ENCODE measurements around the gene JAM2. TPM values are rescaled to one million over a fixed set of nuclear protein-coding genes. Genes with fewer than 3 reads are reported as not detected.

Gene JAM2
- total RNA-seq, 6 donors from 2014 or later: 7.8 to 29.3 (median 11.2) TPM

- Histone ChIP-seq H3K4me1 (peaks cover 7 to 21% (median 18%) of the 10 kb centered on the region in 4 donors), H3K9me3 (no peaks in the 10 kb centered on the region), H3K36me3 (no peaks in the 10 kb centered on the region), H3K27me3 (peaks cover 0 to 7% (median 1%) of the 10 kb centered on the region in 4 donors), H3K27ac (peak overlapping the region; percentile 83 to 90 (median 88)), H3K4me3 (peak overlapping the region in 3 of 4 donors; percentile 50 to 74 (median 62))
- TF ChIP-seq EP300 (IDR thresholded peaks at IDR 0.05): no peak
- no peak for TF ChIP-seq CTCF (IDR thresholded peaks at IDR 0.05)
- no peak for TF ChIP-seq POLR2AphosphoS5 (IDR thresholded peaks at IDR 0.05)
- no peak for TF ChIP-seq POLR2A (IDR thresholded peaks at IDR 0.05)
- no peak for ATAC-seq (ENCODE audit: low FRiP score in 2 of 2)
- DNase-seq: no peak
- WGBS, 2 donors: 34 to 53% methylated on average over 5 of the region's 5 CpGs
Measured at GRCh38 chr21:25640943-25641292, 1.9 kb downstream of the JAM2 start.

- Histone ChIP-seq H3K27ac (no peak overlapping the region), H3K36me3 (no peaks in the 10 kb centered on the region), H3K27me3 (peaks cover 0 to 7% (median 1%) of the 10 kb centered on the region in 4 donors), H3K9me3 (no peaks in the 10 kb centered on the region), H3K4me3 (no peak overlapping the region), H3K4me1 (peaks cover 3 to 21% (median 14%) of the 10 kb centered on the region in 4 donors)
- no peak for TF ChIP-seq POLR2AphosphoS5 (IDR thresholded peaks at IDR 0.05)
- TF ChIP-seq CTCF (IDR thresholded peaks at IDR 0.05): no peak
- no peak for TF ChIP-seq POLR2A (IDR thresholded peaks at IDR 0.05)
- TF ChIP-seq EP300 (IDR thresholded peaks at IDR 0.05): no peak
- ATAC-seq (ENCODE audit: low FRiP score in 2 of 2) (no peak), DNase-seq (no peak)
- 87 to 90% methylated on average over 4 of the region's 4 CpGs for whole genome bisulfite sequencing, 2 donors
Measured at GRCh38 chr21:25643486-25643885, 4.4 kb downstream of the JAM2 start.

DNA sequence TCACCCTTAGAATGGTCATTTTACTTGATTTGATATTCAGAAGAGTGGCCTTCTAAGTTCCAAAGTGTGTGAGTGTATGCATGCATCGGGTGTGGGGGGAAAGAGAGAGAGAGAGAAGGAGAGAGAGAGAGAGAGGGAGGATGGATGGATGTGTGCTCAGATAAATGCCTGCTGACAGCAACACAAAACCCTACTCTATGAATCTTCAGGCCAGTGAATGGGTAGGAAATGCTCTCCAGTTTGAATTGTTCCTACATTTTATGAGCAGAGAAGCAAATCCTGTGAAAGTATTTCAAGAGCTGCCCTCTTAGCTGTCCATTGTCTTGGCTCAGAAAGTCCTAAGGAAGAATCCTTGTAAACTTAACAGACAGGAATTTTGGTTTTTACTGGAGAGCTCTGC lies 7.4 kb downstream of the JAM2 start:
- WGBS, 2 donors: 51 to 60% methylated on average over 1 of the region's 1 CpG
- H3K9me3 ChIP-seq: no peaks in the 10 kb centered on the region
- H3K27ac ChIP-seq: no peak overlapping the region
- no peak for ATAC-seq (ENCODE audit: low FRiP score in 2 of 2)
- TF ChIP-seq POLR2AphosphoS5 (IDR thresholded peaks at IDR 0.05) (no peak), CTCF (IDR thresholded peaks at IDR 0.05) (no peak), POLR2A (IDR thresholded peaks at IDR 0.05) (no peak), EP300 (IDR thresholded peaks at IDR 0.05) (no peak)
- no peaks in the 10 kb centered on the region for H3K4me1 ChIP-seq
- DNase-seq: no peak
- H3K4me3 ChIP-seq: no peak overlapping the region
- H3K36me3 ChIP-seq: no peaks in the 10 kb centered on the region
- H3K27me3 ChIP-seq: no peaks in the 10 kb centered on the region

DNA sequence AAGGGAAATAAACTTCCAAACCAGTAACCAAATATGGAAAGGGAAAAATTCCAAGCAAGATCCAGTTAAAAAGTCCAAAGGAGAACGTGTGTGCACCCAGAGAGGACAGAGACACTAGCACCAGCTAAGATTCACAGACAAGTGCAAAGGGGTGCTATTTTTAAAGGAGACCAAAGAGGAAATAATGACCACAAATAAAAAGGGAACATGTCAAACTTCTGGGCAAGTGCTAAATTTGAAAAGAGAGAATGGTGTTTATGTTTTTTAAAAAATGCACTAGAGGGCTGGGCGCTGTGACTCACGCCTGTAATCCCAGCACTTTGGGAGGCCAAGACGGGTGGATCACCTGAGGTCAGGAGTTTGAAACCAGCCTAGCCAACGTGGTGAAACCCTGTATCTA lies 8.6 kb downstream of the JAM2 start:
- H3K27ac ChIP-seq: no peak overlapping the region
- WGBS, 2 donors: 46 to 60% methylated on average over 5 of the region's 5 CpGs
- H3K9me3 ChIP-seq: no peaks in the 10 kb centered on the region
- ATAC-seq (ENCODE audit: low FRiP score in 2 of 2): no peak
- no peak for DNase-seq
- H3K27me3 ChIP-seq: no peaks in the 10 kb centered on the region
- no peaks in the 10 kb centered on the region for H3K4me1 ChIP-seq
- no peak for TF ChIP-seq CTCF (IDR thresholded peaks at IDR 0.05)
- no peak overlapping the region for H3K4me3 ChIP-seq
- no peaks in the 10 kb centered on the region for H3K36me3 ChIP-seq

GRCh38 chr21:25649146-25649545 lies 10.1 kb downstream of the JAM2 start:
- DNase-seq (no peak), ATAC-seq (ENCODE audit: low FRiP score in 2 of 2) (no peak)
- no peaks in the 10 kb centered on the region for H3K9me3 ChIP-seq
- H3K27ac ChIP-seq: no peak overlapping the region
- no peaks in the 10 kb centered on the region for H3K36me3 ChIP-seq
- H3K4me3 ChIP-seq: no peak overlapping the region
- TF ChIP-seq POLR2A (IDR thresholded peaks at IDR 0.05): no peak
- no peak for TF ChIP-seq EP300 (IDR thresholded peaks at IDR 0.05)
- H3K27me3 ChIP-seq: no peaks in the 10 kb centered on the region
- H3K4me1 ChIP-seq: no peaks in the 10 kb centered on the region
- 70 to 82% methylated on average over 7 of the region's 7 CpGs for WGBS, 2 donors
